Activated naive CD8-positive, alpha-beta T cell treated with anti-CD3 and anti-CD28 coated beads for 36 hours (primary cell): Measurements from ENCODE around the gene PARPBP. TPM values are rescaled to one million over a fixed set of nuclear protein-coding genes. Genes with fewer than 3 reads are reported as not detected.
A peak's percentile ranks its signal among the peaks of the same experiment; 100 is the strongest.
"Not testable (repeated sequence)": the region's sequence is repeated elsewhere in the genome, so short reads cannot be mapped to it uniquely, and the experiment has no call there.

Experiments
- DNase-seq: peaks from one replicate; pipeline ENCODE4 v3.0.0; 2021
- H3K27ac Mint-ChIP-seq: one replicate; pipeline ENCODE4 v1.8.0; 2022; ENCODE audit warnings: mild to moderate bottlenecking, moderate library complexity, mixed read lengths
- H3K27me3 Mint-ChIP-seq: one replicate; pipeline ENCODE4 v1.8.0; 2022; ENCODE audit warnings: mild to moderate bottlenecking, mixed read lengths
- H3K36me3 Mint-ChIP-seq: one replicate; pipeline ENCODE4 v1.8.0; 2021; ENCODE audit warnings: mild to moderate bottlenecking, mixed read lengths
- H3K4me1 Mint-ChIP-seq: one replicate; pipeline ENCODE4 v1.8.0; 2021; ENCODE audit warnings: mixed read lengths
- H3K4me3 Mint-ChIP-seq: one replicate; pipeline ENCODE4 v1.8.0; 2022; ENCODE audit warnings: mild to moderate bottlenecking, moderate library complexity, mixed read lengths
- H3K9me3 Mint-ChIP-seq: one replicate; pipeline ENCODE4 v1.8.0; 2022; ENCODE audit warnings: mixed read lengths
- total RNA-seq, 2 experiments: library from RNA; stranded (reverse); gene quantifications; one replicate each; pipeline ENCODE4 v1.2.3, GENCODE V29; 2021

The PARPBP gene
- total RNA-seq, 2 experiments from 2014 or later: 23.8 to 26.3 TPM

- Mint-ChIP-seq H3K27me3 (no peaks in the 10 kb centered on the region), H3K4me1 (peaks cover 14% of the 10 kb centered on the region), H3K4me3 (peak overlapping the region; percentile 96), H3K9me3 (no peaks in the 10 kb centered on the region), H3K27ac (peak overlapping the region; percentile 92), H3K36me3 (peaks cover 23% of the 10 kb centered on the region)
- DNase-seq: no peak
Observed at GRCh38 chr12:102120886-102121285, 903 bp downstream of the PARPBP start.

- not testable (repeated sequence) for H3K9me3 Mint-ChIP-seq
Observed at GRCh38 chr12:102121328-102121727, 1.3 kb downstream of the PARPBP start.

GRCh38 chr12:102130720-102131119 lies 10.7 kb downstream of the PARPBP start:
- H3K9me3 Mint-ChIP-seq, H3K4me1 Mint-ChIP-seq, DNase-seq, H3K27ac Mint-ChIP-seq, H3K27me3 Mint-ChIP-seq, H3K4me3 Mint-ChIP-seq: not testable (repeated sequence)
- H3K36me3 Mint-ChIP-seq: peaks cover 50% of the 10 kb centered on the region

More at GRCh38 chr12:102121328-102121727, 1.3 kb downstream of the PARPBP start:
- Mint-ChIP-seq H3K4me1 (peaks cover 12% of the 10 kb centered on the region), H3K4me3 (peak overlapping the region; percentile 96), H3K36me3 (peaks cover 26% of the 10 kb centered on the region)
- not testable (repeated sequence) for H3K27me3 Mint-ChIP-seq, H3K27ac Mint-ChIP-seq, DNase-seq

- DNase-seq, H3K9me3 Mint-ChIP-seq, H3K27ac Mint-ChIP-seq, H3K4me3 Mint-ChIP-seq, H3K27me3 Mint-ChIP-seq, H3K4me1 Mint-ChIP-seq: not testable (repeated sequence)
- peaks cover 45% of the 10 kb centered on the region for H3K36me3 Mint-ChIP-seq
Observed at GRCh38 chr12:102131442-102131841, 11.5 kb downstream of the PARPBP start.

GRCh38 chr12:102137619-102138018 lies 17.6 kb downstream of the PARPBP start:
- not testable (repeated sequence) for H3K27me3 Mint-ChIP-seq, H3K4me3 Mint-ChIP-seq, H3K4me1 Mint-ChIP-seq, H3K27ac Mint-ChIP-seq, DNase-seq
- Mint-ChIP-seq H3K9me3 (peaks cover 17% of the 10 kb centered on the region), H3K36me3 (peaks cover 71% of the 10 kb centered on the region)

GRCh38 chr12:102142866-102143373 lies 22.9 kb downstream of the PARPBP start:
- not testable (repeated sequence) for H3K27ac Mint-ChIP-seq, H3K4me1 Mint-ChIP-seq, H3K27me3 Mint-ChIP-seq, H3K4me3 Mint-ChIP-seq, DNase-seq
- Mint-ChIP-seq H3K36me3 (peaks cover 73% of the 10 kb centered on the region), H3K9me3 (peaks cover 13% of the 10 kb centered on the region)

GRCh38 chr12:102144221-102144620 lies 24.2 kb downstream of the PARPBP start:
- Mint-ChIP-seq H3K4me1 (peaks cover 4% of the 10 kb centered on the region), H3K4me3 (no peak overlapping the region), H3K27me3 (no peaks in the 10 kb centered on the region), H3K9me3 (peaks cover 6% of the 10 kb centered on the region), H3K36me3 (peaks cover 60% of the 10 kb centered on the region), H3K27ac (no peak overlapping the region)
- no peak for DNase-seq

- H3K9me3 Mint-ChIP-seq, H3K4me3 Mint-ChIP-seq, DNase-seq, H3K27ac Mint-ChIP-seq, H3K27me3 Mint-ChIP-seq, H3K4me1 Mint-ChIP-seq: not testable (repeated sequence)
- peaks cover 31% of the 10 kb centered on the region for H3K36me3 Mint-ChIP-seq
Observed at GRCh38 chr12:102147062-102147587, 27.1 kb downstream of the PARPBP start.

GRCh38 chr12:102155206-102155605 lies 35.2 kb downstream of the PARPBP start:
- H3K9me3 Mint-ChIP-seq, H3K4me3 Mint-ChIP-seq, H3K4me1 Mint-ChIP-seq, H3K36me3 Mint-ChIP-seq, H3K27ac Mint-ChIP-seq, DNase-seq, H3K27me3 Mint-ChIP-seq: not testable (repeated sequence)

GRCh38 chr12:102163383-102163782 lies 43.4 kb downstream of the PARPBP start:
- Mint-ChIP-seq H3K27me3 (no peaks in the 10 kb centered on the region), H3K27ac (no peak overlapping the region), H3K4me3 (no peak overlapping the region), H3K36me3 (peaks cover 6% of the 10 kb centered on the region), H3K4me1 (peaks cover 11% of the 10 kb centered on the region), H3K9me3 (peaks cover 2% of the 10 kb centered on the region)
- DNase-seq: no peak

GRCh38 chr12:102167821-102168604 lies 48.0 kb downstream of the PARPBP start:
- Mint-ChIP-seq H3K27me3 (no peaks in the 10 kb centered on the region), H3K36me3 (peaks cover 15% of the 10 kb centered on the region), H3K27ac (peak overlapping the region; percentile 53), H3K4me3 (no peak overlapping the region), H3K9me3 (peaks cover 2% of the 10 kb centered on the region), H3K4me1 (peaks cover 11% of the 10 kb centered on the region)
- no peak for DNase-seq

GRCh38 chr12:102169922-102170621 lies 50.1 kb downstream of the PARPBP start:
- Mint-ChIP-seq H3K4me3 (no peak overlapping the region), H3K9me3 (no peaks in the 10 kb centered on the region), H3K27ac (no peak overlapping the region), H3K36me3 (peaks cover 12% of the 10 kb centered on the region), H3K4me1 (peaks cover 11% of the 10 kb centered on the region), H3K27me3 (no peaks in the 10 kb centered on the region)
- no peak for DNase-seq

- H3K27me3 Mint-ChIP-seq: no peaks in the 10 kb centered on the region
- no peak overlapping the region for H3K4me3 Mint-ChIP-seq
- H3K36me3 Mint-ChIP-seq: peaks cover 12% of the 10 kb centered on the region
- DNase-seq: no peak
- H3K9me3 Mint-ChIP-seq: no peaks in the 10 kb centered on the region
- no peak overlapping the region for H3K27ac Mint-ChIP-seq
- H3K4me1 Mint-ChIP-seq: peaks cover 11% of the 10 kb centered on the region
Observed at GRCh38 chr12:102171951-102172350, 52.0 kb downstream of the PARPBP start.

- H3K4me1 Mint-ChIP-seq: peaks cover 8% of the 10 kb centered on the region
Observed at GRCh38 chr12:102172436-102172835, 52.5 kb downstream of the PARPBP start.

GRCh38 chr12:102174117-102174516 lies 54.1 kb downstream of the PARPBP start:
- Mint-ChIP-seq H3K9me3 (no peaks in the 10 kb centered on the region), H3K27me3 (no peaks in the 10 kb centered on the region), H3K27ac (no peak overlapping the region), H3K4me3 (no peak overlapping the region), H3K36me3 (peaks cover 7% of the 10 kb centered on the region), H3K4me1 (no peaks in the 10 kb centered on the region)
- no peak for DNase-seq

More at GRCh38 chr12:102172436-102172835, 52.5 kb downstream of the PARPBP start:
- Mint-ChIP-seq H3K27ac (no peak overlapping the region), H3K9me3 (no peaks in the 10 kb centered on the region), H3K4me3 (no peak overlapping the region), H3K36me3 (peaks cover 12% of the 10 kb centered on the region), H3K27me3 (no peaks in the 10 kb centered on the region)
- DNase-seq: no peak
